Measurements from ENCODE around the gene EFCAB6.

The EFCAB6 gene

DNA sequence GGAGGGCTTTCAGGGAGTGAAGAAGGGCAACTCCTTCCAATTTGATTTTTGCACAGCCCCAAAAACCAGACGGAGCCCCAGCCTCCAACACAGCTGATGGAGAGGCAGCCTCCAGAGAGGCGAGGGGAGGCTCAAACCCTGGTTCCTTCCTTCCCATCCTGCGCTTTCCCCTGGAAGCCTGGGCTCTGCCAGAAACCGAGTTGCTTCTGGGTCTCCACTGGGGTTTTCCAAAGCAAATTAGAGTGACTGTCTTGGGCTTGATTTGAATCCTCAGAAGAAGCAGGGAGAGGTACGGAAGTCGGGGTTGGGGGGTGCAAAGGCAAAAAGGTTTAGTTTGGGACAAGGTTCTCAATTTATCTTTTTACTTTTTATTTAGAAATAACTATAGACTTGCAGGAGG is 271.1 kb downstream of the EFCAB6 start:
- H3K27me3 ChIP-seq (ENCODE audit: control insufficient read depth, insufficient read depth, low read length): no peaks in the 10 kb centered on the region

GRCh38 chr22:43540529-43540923 is 271.6 kb downstream of the EFCAB6 start:
- Histone ChIP-seq H3K27me3 (ENCODE audit: control insufficient read depth, insufficient read depth, low read length) (no peaks in the 10 kb centered on the region), H3K4me3 (ENCODE audit: low read depth, low read length) (no peak overlapping the region), H3K9ac (ENCODE audit: low read depth, low read length) (no peak overlapping the region), H3K9me3 (ENCODE audit: control insufficient read depth, insufficient read depth, low read length) (no peaks in the 10 kb centered on the region), H3K36me3 (ENCODE audit: control insufficient read depth, insufficient read depth, low read length) (no peaks in the 10 kb centered on the region), H3K4me1 (ENCODE audit: control insufficient read depth, insufficient read depth, low read length) (no peaks in the 10 kb centered on the region)

More for the DNA sequence above, 271.1 kb downstream of the EFCAB6 start:
- Histone ChIP-seq H3K36me3 (ENCODE audit: control insufficient read depth, insufficient read depth, low read length) (no peaks in the 10 kb centered on the region), H3K4me3 (ENCODE audit: low read depth, low read length) (no peak overlapping the region), H3K9ac (ENCODE audit: low read depth, low read length) (no peak overlapping the region), H3K4me1 (ENCODE audit: control insufficient read depth, insufficient read depth, low read length) (no peaks in the 10 kb centered on the region), H3K9me3 (ENCODE audit: control insufficient read depth, insufficient read depth, low read length) (no peaks in the 10 kb centered on the region)

DNA sequence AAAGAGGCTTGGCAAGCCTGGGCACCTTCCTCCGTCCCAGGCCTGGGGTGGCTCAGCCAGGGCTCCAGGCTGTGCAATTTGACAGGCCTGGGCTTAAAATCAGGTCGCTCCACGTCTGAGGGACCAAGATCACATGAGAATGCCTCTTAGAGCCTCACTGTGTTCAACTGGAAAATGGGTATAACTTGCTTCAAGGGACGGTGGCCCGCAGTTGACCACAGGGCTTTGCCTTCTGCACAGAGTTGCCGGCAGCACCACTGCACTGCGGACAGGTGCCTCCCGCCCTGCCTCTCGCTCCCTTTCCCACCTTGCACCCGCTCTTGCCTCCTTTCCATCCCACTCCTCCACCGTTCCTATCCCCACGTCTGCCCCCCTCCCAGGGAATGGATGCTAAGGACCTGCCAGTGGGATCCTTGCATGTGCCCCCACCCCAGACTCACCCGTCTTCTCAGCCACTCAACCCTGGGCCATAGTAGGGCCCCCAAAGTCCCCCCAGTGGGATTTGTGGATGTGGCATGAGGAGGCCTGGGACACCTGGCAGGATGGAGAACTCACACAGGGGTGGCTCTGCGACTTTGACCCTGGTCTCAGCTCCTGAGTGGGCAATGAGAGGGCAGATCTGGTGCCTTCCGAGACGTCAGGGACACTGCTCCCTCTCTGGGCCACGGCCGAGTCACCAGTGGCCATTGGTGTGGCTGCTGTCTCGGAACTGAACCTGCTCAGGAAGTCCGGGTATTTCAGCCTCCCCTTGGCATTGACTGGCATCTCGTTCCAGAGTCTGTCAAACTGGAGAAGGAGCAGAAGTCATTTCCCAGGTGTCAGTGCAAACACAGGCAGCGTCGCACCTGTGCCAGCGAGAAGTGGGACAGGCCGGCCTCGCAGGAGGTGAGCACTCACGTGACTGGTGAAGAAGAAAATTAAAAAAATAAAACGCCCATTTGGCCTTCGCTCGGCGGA is 272.3 kb downstream of the EFCAB6 start:
- Histone ChIP-seq H3K9me3 (ENCODE audit: control insufficient read depth, insufficient read depth, low read length) (no peaks in the 10 kb centered on the region), H3K27me3 (ENCODE audit: control insufficient read depth, insufficient read depth, low read length) (no peaks in the 10 kb centered on the region), H3K4me1 (ENCODE audit: control insufficient read depth, insufficient read depth, low read length) (no peaks in the 10 kb centered on the region), H3K9ac (ENCODE audit: low read depth, low read length) (no peak overlapping the region), H3K36me3 (ENCODE audit: control insufficient read depth, insufficient read depth, low read length) (no peaks in the 10 kb centered on the region), H3K4me3 (ENCODE audit: low read depth, low read length) (no peak overlapping the region)

DNA sequence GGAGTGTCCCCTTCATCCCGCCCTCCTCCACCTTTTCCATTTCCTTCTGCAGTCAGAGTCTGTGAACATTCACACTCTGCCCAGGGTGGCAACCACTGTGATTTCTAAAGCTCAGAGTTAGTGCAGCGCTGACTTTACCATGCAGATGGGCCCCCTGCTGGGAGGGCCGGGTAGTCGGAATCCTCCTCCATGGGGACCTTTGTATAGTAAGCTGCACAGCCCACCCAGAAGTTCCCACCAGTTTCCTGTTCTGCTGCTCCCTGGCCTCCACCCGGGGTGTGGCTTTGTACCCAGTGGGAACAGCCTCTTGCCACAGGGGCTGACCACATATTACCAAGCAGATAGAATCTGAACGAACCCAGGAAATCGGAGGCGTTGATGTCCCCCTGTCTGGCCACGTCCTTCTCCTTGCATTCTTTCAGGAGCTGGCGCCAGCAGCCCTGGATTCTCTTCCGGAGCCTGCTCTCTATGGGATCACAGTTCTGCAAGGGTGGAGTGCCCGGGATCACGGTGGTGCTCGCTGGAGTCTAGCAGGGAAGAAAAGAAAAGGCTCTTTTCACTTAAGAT is 275.0 kb downstream of the EFCAB6 start:
- Histone ChIP-seq H3K4me1 (ENCODE audit: control insufficient read depth, insufficient read depth, low read length) (no peaks in the 10 kb centered on the region), H3K36me3 (ENCODE audit: control insufficient read depth, insufficient read depth, low read length) (no peaks in the 10 kb centered on the region), H3K9ac (ENCODE audit: low read depth, low read length) (no peak overlapping the region), H3K9me3 (ENCODE audit: control insufficient read depth, insufficient read depth, low read length) (no peaks in the 10 kb centered on the region), H3K27me3 (ENCODE audit: control insufficient read depth, insufficient read depth, low read length) (no peaks in the 10 kb centered on the region), H3K4me3 (ENCODE audit: low read depth, low read length) (no peak overlapping the region)

GRCh38 chr22:43535741-43536140 is 276.4 kb downstream of the EFCAB6 start:
- no peaks in the 10 kb centered on the region for H3K27me3 ChIP-seq (ENCODE audit: control insufficient read depth, insufficient read depth, low read length)
- H3K36me3 ChIP-seq (ENCODE audit: control insufficient read depth, insufficient read depth, low read length): no peaks in the 10 kb centered on the region
- H3K4me3 ChIP-seq (ENCODE audit: low read depth, low read length): no peak overlapping the region
- no peaks in the 10 kb centered on the region for H3K9me3 ChIP-seq (ENCODE audit: control insufficient read depth, insufficient read depth, low read length)
- H3K4me1 ChIP-seq (ENCODE audit: control insufficient read depth, insufficient read depth, low read length): no peaks in the 10 kb centered on the region
- no peak overlapping the region for H3K9ac ChIP-seq (ENCODE audit: low read depth, low read length)

DNA sequence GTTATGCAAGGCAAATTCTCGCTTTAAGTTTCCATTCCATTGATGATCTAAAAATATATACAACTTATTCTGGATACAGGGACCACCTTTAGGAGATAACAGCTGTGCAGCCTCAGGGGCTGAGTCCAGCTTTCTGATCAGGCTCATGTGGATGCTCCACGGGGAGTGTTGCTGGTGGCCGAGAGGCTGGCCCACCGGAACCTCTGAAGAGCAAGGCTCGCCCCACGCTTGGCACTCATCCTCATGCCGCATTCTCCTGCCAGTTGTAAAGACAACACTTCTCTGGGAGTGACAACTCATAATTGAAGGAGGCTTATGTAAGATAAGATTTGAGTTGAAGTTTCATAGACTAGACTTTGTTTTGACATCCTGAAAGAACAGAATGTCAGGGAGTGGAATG is 276.8 kb downstream of the EFCAB6 start:
- no peaks in the 10 kb centered on the region for H3K4me1 ChIP-seq (ENCODE audit: control insufficient read depth, insufficient read depth, low read length)
- no peak overlapping the region for H3K4me3 ChIP-seq (ENCODE audit: low read depth, low read length)
- H3K9me3 ChIP-seq (ENCODE audit: control insufficient read depth, insufficient read depth, low read length): no peaks in the 10 kb centered on the region
- no peaks in the 10 kb centered on the region for H3K36me3 ChIP-seq (ENCODE audit: control insufficient read depth, insufficient read depth, low read length)
- H3K27me3 ChIP-seq (ENCODE audit: control insufficient read depth, insufficient read depth, low read length): no peaks in the 10 kb centered on the region
- H3K9ac ChIP-seq (ENCODE audit: low read depth, low read length): no peak overlapping the region

DNA sequence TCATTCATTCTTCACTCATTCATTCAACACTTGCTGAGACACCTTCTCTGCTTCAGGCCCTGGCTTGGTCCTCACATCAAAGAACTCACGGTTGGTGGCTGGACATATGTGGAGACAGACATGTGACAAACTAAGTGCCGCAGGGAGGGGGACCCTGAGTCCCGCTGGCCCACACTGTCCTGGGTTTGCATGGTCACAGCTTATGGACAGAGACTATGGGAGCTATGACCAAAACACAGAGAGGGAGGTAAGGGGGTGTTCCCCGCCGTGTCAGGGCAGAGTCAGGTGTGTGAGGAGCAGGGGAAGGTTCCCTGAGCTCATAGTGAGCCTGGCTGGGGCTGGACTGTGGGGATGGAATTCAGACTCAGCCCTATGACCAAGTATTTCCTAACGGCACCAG is 277.2 kb downstream of the EFCAB6 start:
- H3K9me3 ChIP-seq (ENCODE audit: control insufficient read depth, insufficient read depth, low read length): no peaks in the 10 kb centered on the region
- H3K4me3 ChIP-seq (ENCODE audit: low read depth, low read length): no peak overlapping the region
- no peak overlapping the region for H3K9ac ChIP-seq (ENCODE audit: low read depth, low read length)
- no peaks in the 10 kb centered on the region for H3K36me3 ChIP-seq (ENCODE audit: control insufficient read depth, insufficient read depth, low read length)
- H3K27me3 ChIP-seq (ENCODE audit: control insufficient read depth, insufficient read depth, low read length): no peaks in the 10 kb centered on the region
- H3K4me1 ChIP-seq (ENCODE audit: control insufficient read depth, insufficient read depth, low read length): no peaks in the 10 kb centered on the region

- no peak overlapping the region for H3K4me3 ChIP-seq (ENCODE audit: low read depth, low read length)
Measured at GRCh38 chr22:43533656-43534428, 278.3 kb downstream of the EFCAB6 start.

GRCh38 chr22:43533156-43533530 is 279.0 kb downstream of the EFCAB6 start:
- Histone ChIP-seq H3K4me1 (ENCODE audit: control insufficient read depth, insufficient read depth, low read length) (no peaks in the 10 kb centered on the region), H3K27me3 (ENCODE audit: control insufficient read depth, insufficient read depth, low read length) (no peaks in the 10 kb centered on the region), H3K9me3 (ENCODE audit: control insufficient read depth, insufficient read depth, low read length) (no peaks in the 10 kb centered on the region), H3K36me3 (ENCODE audit: control insufficient read depth, insufficient read depth, low read length) (no peaks in the 10 kb centered on the region), H3K4me3 (ENCODE audit: low read depth, low read length) (no peak overlapping the region), H3K9ac (ENCODE audit: low read depth, low read length) (no peak overlapping the region)

More at GRCh38 chr22:43533656-43534428, 278.3 kb downstream of the EFCAB6 start:
- no peaks in the 10 kb centered on the region for H3K4me1 ChIP-seq (ENCODE audit: control insufficient read depth, insufficient read depth, low read length)
- H3K27me3 ChIP-seq (ENCODE audit: control insufficient read depth, insufficient read depth, low read length): no peaks in the 10 kb centered on the region
- H3K9me3 ChIP-seq (ENCODE audit: control insufficient read depth, insufficient read depth, low read length): no peaks in the 10 kb centered on the region
- H3K9ac ChIP-seq (ENCODE audit: low read depth, low read length): no peak overlapping the region
- no peaks in the 10 kb centered on the region for H3K36me3 ChIP-seq (ENCODE audit: control insufficient read depth, insufficient read depth, low read length)

GRCh38 chr22:43532301-43533155 is 279.6 kb downstream of the EFCAB6 start:
- Histone ChIP-seq H3K4me1 (ENCODE audit: control insufficient read depth, insufficient read depth, low read length) (no peaks in the 10 kb centered on the region), H3K4me3 (ENCODE audit: low read depth, low read length) (no peak overlapping the region), H3K36me3 (ENCODE audit: control insufficient read depth, insufficient read depth, low read length) (no peaks in the 10 kb centered on the region), H3K9me3 (ENCODE audit: control insufficient read depth, insufficient read depth, low read length) (no peaks in the 10 kb centered on the region), H3K9ac (ENCODE audit: low read depth, low read length) (no peak overlapping the region), H3K27me3 (ENCODE audit: control insufficient read depth, insufficient read depth, low read length) (no peaks in the 10 kb centered on the region)

- Histone ChIP-seq H3K4me1 (ENCODE audit: control insufficient read depth, insufficient read depth, low read length) (no peaks in the 10 kb centered on the region), H3K9me3 (ENCODE audit: control insufficient read depth, insufficient read depth, low read length) (no peaks in the 10 kb centered on the region), H3K27me3 (ENCODE audit: control insufficient read depth, insufficient read depth, low read length) (no peaks in the 10 kb centered on the region), H3K4me3 (ENCODE audit: low read depth, low read length) (no peak overlapping the region), H3K9ac (ENCODE audit: low read depth, low read length) (no peak overlapping the region), H3K36me3 (ENCODE audit: control insufficient read depth, insufficient read depth, low read length) (no peaks in the 10 kb centered on the region)
Measured at GRCh38 chr22:43531651-43532050, 280.5 kb downstream of the EFCAB6 start.

All from iPS-15b (cell line).